Loucy (cell line): ENCODE measurements around the gene CSKMT.

Source experiments
- CTCF ChIP-seq: fragments of 200-600 bp; sonication (generic); conservative IDR thresholded peaks from 2 replicates; pipeline ENCODE4 v1.5.1; 2014; ENCODE audit warnings: mild to moderate bottlenecking, antibody characterized with exemption, low read length
- EZH2phosphoT487 ChIP-seq: fragments of 200-600 bp; IDR thresholded peaks from 2 replicates; pipeline ENCODE4 v1.6.1; 2018; ENCODE audit warnings: antibody characterized with exemption, mild to moderate bottlenecking, moderate library complexity, borderline replicate concordance

DNA sequence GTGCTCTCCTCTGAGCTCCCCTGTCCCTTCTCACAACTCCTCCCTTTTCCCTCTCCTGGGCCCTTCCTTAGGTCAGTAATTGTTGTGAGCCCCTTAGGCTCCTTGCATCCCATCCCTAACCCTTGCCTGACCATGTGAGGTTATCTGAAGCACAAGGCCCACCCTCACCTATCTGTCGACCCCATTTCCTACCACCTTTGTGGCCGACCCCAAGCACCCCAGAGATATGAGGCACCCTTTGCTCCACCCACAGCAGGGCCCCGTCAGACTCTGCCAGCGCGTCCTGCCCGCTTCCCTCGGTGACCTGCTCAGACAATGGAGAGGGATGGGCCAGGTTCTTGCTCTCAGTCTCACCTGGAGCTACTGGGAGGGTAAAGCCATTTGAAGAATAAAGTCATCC, 43.7 kb downstream of the CSKMT start:
- TF ChIP-seq CTCF (no peak), EZH2phosphoT487 (no peak)
